K562 (cell line): ENCODE measurements around the gene YWHAB. TPM values are rescaled to one million over a fixed set of nuclear protein-coding genes. Genes with fewer than 3 reads are reported as not detected.

Experiments used
- ARNT ChIP-seq, 2 experiments: fragments of 450-650 bp; IDR thresholded peaks; 2 replicates each; pipeline ENCODE4 v1.6.1; 2016; ENCODE audit warnings: mild to moderate bottlenecking in 1 of 2
- BRD9 ChIP-seq: fragments of 450-650 bp; IDR thresholded peaks from 2 replicates; pipeline ENCODE4 v1.6.1; 2018; ENCODE audit warnings: low read depth; ENCODE audit not compliant: partially characterized antibody
- CEBPG ChIP-seq, 3 experiments: fragments of 200-800 bp in 1 of 3; sonication (Bioruptor generic) in 1 of 3; sonication (generic) in 1 of 3; formaldehyde crosslinking in 1 of 3; IDR thresholded peaks in 2 of 3; conservative IDR thresholded peaks in 1 of 3; 2 replicates each; pipeline versions ENCODE4 v1.6.1 to v1.8.0; 2016 to 2022; ENCODE audit warnings: missing compliant biosample characterization in 2 of 3, missing genetic modification characterization in 2 of 3, mild to moderate bottlenecking in 1 of 3, missing genetic modification reagents in 1 of 3
- CTBP1 ChIP-seq: fragments of 450-650 bp; IDR thresholded peaks from 2 replicates; pipeline ENCODE4 v1.6.1; 2016; ENCODE audit warnings: borderline replicate concordance
- EGR1 ChIP-seq: fragments of 450-650 bp; conservative IDR thresholded peaks from 2 replicates; pipeline ENCODE4 v1.6.1; 2017; ENCODE audit warnings: mild to moderate bottlenecking
- ELF4 ChIP-seq: fragments of 450-650 bp; formaldehyde crosslinking; IDR thresholded peaks from 2 replicates; pipeline ENCODE4 v1.4.0; 2022; ENCODE audit warnings: missing genetic modification characterization
- EP300 ChIP-seq: IDR thresholded peaks from 2 replicates; pipeline ENCODE4 v1.6.1; 2012; ENCODE audit warnings: low read length, improper control_type of control experiment
- FOXK2 ChIP-seq, 2 experiments: fragments of 450-650 bp; IDR thresholded peaks in 1 of 2; conservative IDR thresholded peaks in 1 of 2; 2 replicates each; pipeline ENCODE4 v1.6.1; 2016; ENCODE audit warnings: low read depth in 2 of 2, mild to moderate bottlenecking in 1 of 2
- HDGF ChIP-seq: fragments of 450-650 bp; IDR thresholded peaks from 2 replicates; pipeline ENCODE4 v1.6.1; 2016
- MBD2 ChIP-seq: sonication (generic); IDR thresholded peaks from 2 replicates; pipeline ENCODE4 v1.6.1; 2016; ENCODE audit warnings: low read depth, borderline replicate concordance
- MTA3 ChIP-seq: fragments of 450-650 bp; formaldehyde crosslinking; IDR thresholded peaks from 2 replicates; pipeline ENCODE4 v1.6.1; 2017; ENCODE audit warnings: mild to moderate bottlenecking, borderline replicate concordance
- MYC ChIP-seq, 2 experiments: fragments of 250-450 bp in 1 of 2; sonication (Bioruptor Pico) in 1 of 2; IDR thresholded peaks; 2 replicates each; pipeline versions ENCODE4 v1.5.1 to v1.6.1; 2012 to 2021; ENCODE audit warnings: low read depth in 2 of 2, borderline replicate concordance in 1 of 2, improper control_type of control experiment in 1 of 2, low read length in 1 of 2, mild to moderate bottlenecking in 1 of 2, moderate library complexity in 1 of 2
- NRF1 ChIP-seq, 2 experiments: fragments of 450-650 bp; IDR thresholded peaks in 1 of 2; conservative IDR thresholded peaks in 1 of 2; 2 replicates each; pipeline ENCODE4 v1.6.1; 2014; ENCODE audit warnings: mild to moderate bottlenecking in 2 of 2
- OTX1 ChIP-seq: fragments of 450-650 bp; formaldehyde crosslinking; IDR thresholded peaks from 2 replicates; pipeline ENCODE4 v1.4.0; 2022; ENCODE audit warnings: mild to moderate bottlenecking
- POLR2B ChIP-seq: fragments of 450-650 bp; IDR thresholded peaks from 2 replicates; pipeline ENCODE4 v1.6.1; 2018; ENCODE audit warnings: low read depth; ENCODE audit not compliant: partially characterized antibody
- SOX6 ChIP-seq: fragments of 450-650 bp; IDR thresholded peaks from 2 replicates; pipeline ENCODE4 v1.6.1; 2014; ENCODE audit warnings: mild to moderate bottlenecking
- SRF ChIP-seq, 2 experiments: fragments of 250-450, 450-650 bp in 1 of 2; sonication (Bioruptor Pico) in 1 of 2; sonication (generic) in 1 of 2; formaldehyde crosslinking; IDR thresholded peaks; 2 replicates each; pipeline versions ENCODE4 v1.5.0 to v1.5.1; 2020 to 2022; ENCODE audit warnings: mild to moderate bottlenecking in 1 of 2, missing genetic modification reagents in 1 of 2
- ZEB2 ChIP-seq: fragments of 450-650 bp; IDR thresholded peaks from 2 replicates; pipeline ENCODE4 v1.6.1; 2016
- ZNF140 ChIP-seq: fragments of 250-450 bp; sonication (Bioruptor Pico); IDR thresholded peaks from 2 replicates; pipeline ENCODE4 v1.8.0; 2021; ENCODE audit warnings: moderate library complexity, mild to moderate bottlenecking, inconsistent platforms
- ZSCAN29 ChIP-seq: fragments of 450-650 bp; IDR thresholded peaks from 2 replicates; pipeline ENCODE4 v1.6.1; 2017
- polyA plus RNA-seq, 8 experiments: library from polyadenylated mRNA; depleted of rRNA in 4 of 8; stranded (reverse) in 5 of 8; unstranded in 3 of 8; fragments of >200 nt; fragmentation: Nextera tagmentation in 2 of 8; fragmentation: Illumina TruSeq in 1 of 8; extraction: Ambion mirVana in 2 of 8; extraction: Trizol in 1 of 8; gene quantifications; 2 replicates each; pipeline versions ENCODE4 v1.2.1 to v1.2.3, GENCODE V29; 2011 to 2014; ENCODE audit warnings: inconsistent platforms in 1 of 8, missing spikeins in 1 of 8
- total RNA-seq, 7 experiments: library from RNA; depleted of rRNA in 6 of 7; stranded (reverse); fragments of >200 nt in 6 of 7; fragmentation: Illumina TruSeq in 2 of 7; extraction: Trizol in 2 of 7; gene quantifications; 2 replicates each; pipeline versions ENCODE4 v1.2.1 to v1.2.3, GENCODE V29; 2011 to 2021; ENCODE audit warnings: low replicate concordance in 1 of 7
- TF ChIP-seq, protein P1 (sequence below): fragments of 250-450 bp; sonication (Bioruptor Pico); IDR thresholded peaks from 2 replicates; pipeline ENCODE4 v1.4.0; 2020
- TF ChIP-seq, protein P2 (sequence below): fragments of 450-650 bp; formaldehyde crosslinking; IDR thresholded peaks from 2 replicates; pipeline ENCODE4 v1.4.0; 2022; ENCODE audit warnings: missing genetic modification characterization

YWHAB gene
- total and polyA plus RNA-seq, 9 of the 15 experiments (the other 6 are each of a cell fraction or from before 2014, with no cell fraction given), result 60.6 to 185 (median 96.1) TPM

DNA sequence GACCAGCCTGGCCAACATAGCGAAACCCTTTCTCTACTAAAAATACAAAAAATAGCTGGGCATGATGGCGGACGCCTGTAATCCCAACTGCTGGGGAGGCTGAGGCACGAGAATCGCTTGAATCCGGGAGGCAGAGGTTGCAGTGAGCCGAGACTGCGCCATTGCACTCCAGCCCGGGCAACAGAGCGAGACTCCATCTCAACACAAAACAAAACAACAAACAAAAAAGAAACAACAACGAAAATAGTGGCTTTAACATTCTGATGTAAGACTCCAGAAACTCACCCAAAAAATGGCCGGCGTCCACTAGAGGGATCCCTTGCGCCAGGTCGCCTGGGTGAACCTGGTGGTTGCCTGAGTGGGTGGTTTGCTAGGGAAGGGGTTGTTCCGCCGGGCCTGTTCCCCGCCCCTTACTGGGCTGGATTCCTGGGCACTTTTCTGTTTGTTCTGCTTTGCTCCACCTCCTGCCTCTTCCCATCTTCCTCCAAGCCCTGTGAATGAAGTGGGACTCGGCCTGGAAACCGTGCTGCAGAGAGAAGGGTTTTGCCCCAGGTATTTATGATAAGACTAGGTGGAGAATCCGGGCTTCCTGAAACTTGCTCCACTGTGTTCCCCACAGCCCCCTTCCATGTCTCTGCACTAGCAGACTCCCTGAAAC is 25.9 kb downstream of the YWHAB start (continued):
- TF ChIP-seq, protein P1, sequence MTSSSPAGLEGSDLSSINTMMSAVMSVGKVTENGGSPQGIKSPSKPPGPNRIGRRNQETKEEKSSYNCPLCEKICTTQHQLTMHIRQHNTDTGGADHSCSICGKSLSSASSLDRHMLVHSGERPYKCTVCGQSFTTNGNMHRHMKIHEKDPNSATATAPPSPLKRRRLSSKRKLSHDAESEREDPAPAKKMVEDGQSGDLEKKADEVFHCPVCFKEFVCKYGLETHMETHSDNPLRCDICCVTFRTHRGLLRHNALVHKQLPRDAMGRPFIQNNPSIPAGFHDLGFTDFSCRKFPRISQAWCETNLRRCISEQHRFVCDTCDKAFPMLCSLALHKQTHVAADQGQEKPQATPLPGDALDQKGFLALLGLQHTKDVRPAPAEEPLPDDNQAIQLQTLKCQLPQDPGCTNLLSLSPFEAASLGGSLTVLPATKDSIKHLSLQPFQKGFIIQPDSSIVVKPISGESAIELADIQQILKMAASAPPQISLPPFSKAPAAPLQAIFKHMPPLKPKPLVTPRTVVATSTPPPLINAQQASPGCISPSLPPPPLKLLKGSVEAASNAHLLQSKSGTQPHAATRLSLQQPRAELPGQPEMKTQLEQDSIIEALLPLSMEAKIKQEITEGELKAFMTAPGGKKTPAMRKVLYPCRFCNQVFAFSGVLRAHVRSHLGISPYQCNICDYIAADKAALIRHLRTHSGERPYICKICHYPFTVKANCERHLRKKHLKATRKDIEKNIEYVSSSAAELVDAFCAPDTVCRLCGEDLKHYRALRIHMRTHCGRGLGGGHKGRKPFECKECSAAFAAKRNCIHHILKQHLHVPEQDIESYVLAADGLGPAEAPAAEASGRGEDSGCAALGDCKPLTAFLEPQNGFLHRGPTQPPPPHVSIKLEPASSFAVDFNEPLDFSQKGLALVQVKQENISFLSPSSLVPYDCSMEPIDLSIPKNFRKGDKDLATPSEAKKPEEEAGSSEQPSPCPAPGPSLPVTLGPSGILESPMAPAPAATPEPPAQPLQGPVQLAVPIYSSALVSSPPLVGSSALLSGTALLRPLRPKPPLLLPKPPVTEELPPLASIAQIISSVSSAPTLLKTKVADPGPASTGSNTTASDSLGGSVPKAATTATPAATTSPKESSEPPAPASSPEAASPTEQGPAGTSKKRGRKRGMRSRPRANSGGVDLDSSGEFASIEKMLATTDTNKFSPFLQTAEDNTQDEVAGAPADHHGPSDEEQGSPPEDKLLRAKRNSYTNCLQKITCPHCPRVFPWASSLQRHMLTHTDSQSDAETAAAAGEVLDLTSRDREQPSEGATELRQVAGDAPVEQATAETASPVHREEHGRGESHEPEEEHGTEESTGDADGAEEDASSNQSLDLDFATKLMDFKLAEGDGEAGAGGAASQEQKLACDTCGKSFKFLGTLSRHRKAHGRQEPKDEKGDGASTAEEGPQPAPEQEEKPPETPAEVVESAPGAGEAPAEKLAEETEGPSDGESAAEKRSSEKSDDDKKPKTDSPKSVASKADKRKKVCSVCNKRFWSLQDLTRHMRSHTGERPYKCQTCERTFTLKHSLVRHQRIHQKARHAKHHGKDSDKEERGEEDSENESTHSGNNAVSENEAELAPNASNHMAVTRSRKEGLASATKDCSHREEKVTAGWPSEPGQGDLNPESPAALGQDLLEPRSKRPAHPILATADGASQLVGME (CRISPR knock-in tag), result no peak
- peak; percentile 79 for TF ChIP-seq EP300
- TF ChIP-seq ZEB2, result peak; percentile 31; the same call in 1 of the 2 replicates
- TF ChIP-seq BRD9, result peak; percentile 98
- TF ChIP-seq MYC (IDR thresholded peaks at IDR 0.05; ENCODE audit: low read depth, low read length), result peak; percentile 81
- TF ChIP-seq MYC (CRISPR knock-in tag; IDR thresholded peaks at IDR 0.05; ENCODE audit: borderline replicate concordance, low read depth), result no peak
- peak; percentile 62 for TF ChIP-seq POLR2B
- TF ChIP-seq HDGF, result peak; percentile 47; the same call in 1 of the 2 replicates
- peak; percentile 34; the same call in 1 of the 2 replicates for TF ChIP-seq CTBP1
- TF ChIP-seq OTX1 (CRISPR knock-in tag), result peak; percentile 13; the same call in 1 of the 2 replicates
- no peak for TF ChIP-seq MBD2
- TF ChIP-seq NRF1 (conservative IDR thresholded peaks at IDR 0.05 in 1 of 2, IDR thresholded peaks at IDR 0.05 in 1 of 2), result peak; percentile 55 to 66
- TF ChIP-seq ARNT (IDR thresholded peaks at IDR 0.05), result peak; percentile 51 to 59; a peak in 1 of 4 replicates
- TF ChIP-seq EGR1, result peak; percentile 85
- peak; percentile 94 for TF ChIP-seq CEBPG (CRISPR knock-in tag; IDR thresholded peaks at IDR 0.05)
- TF ChIP-seq CEBPG (tag; conservative IDR thresholded peaks at IDR 0.05 in 1 of 2, IDR thresholded peaks at IDR 0.05 in 1 of 2), result peak; percentile 84 to 88
- no peak for TF ChIP-seq ZSCAN29
- TF ChIP-seq MTA3, result peak; percentile 17; the same call in 1 of the 2 replicates
- TF ChIP-seq SRF (CRISPR knock-in tag; IDR thresholded peaks at IDR 0.05), result peak in 1 of 2 experiments; percentile 29; a peak in 1 of 4 replicates
- peak; percentile 76 to 77 for TF ChIP-seq FOXK2 (conservative IDR thresholded peaks at IDR 0.05 in 1 of 2, IDR thresholded peaks at IDR 0.05 in 1 of 2; ENCODE audit: low read depth in 2 of 2)
- TF ChIP-seq SOX6, result peak; percentile 48; the same call in 1 of the 2 replicates
- peak; percentile 7; the same call in 1 of the 2 replicates for TF ChIP-seq ELF4 (CRISPR knock-in tag)
- TF ChIP-seq, protein P2, sequence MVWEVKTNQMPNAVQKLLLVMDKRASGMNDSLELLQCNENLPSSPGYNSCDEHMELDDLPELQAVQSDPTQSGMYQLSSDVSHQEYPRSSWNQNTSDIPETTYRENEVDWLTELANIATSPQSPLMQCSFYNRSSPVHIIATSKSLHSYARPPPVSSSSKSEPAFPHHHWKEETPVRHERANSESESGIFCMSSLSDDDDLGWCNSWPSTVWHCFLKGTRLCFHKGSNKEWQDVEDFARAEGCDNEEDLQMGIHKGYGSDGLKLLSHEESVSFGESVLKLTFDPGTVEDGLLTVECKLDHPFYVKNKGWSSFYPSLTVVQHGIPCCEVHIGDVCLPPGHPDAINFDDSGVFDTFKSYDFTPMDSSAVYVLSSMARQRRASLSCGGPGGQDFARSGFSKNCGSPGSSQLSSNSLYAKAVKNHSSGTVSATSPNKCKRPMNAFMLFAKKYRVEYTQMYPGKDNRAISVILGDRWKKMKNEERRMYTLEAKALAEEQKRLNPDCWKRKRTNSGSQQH, result peak; percentile 60; the same call in 1 of the 2 replicates
- TF ChIP-seq ZNF140 (CRISPR knock-in tag), result no peak
